OCI-LY3 (cell line): ENCODE results near the gene CELSR2.

Experiments used
- EZH2phosphoT487 ChIP-seq: fragments of 200-600 bp; shearing (Covaris generic); IDR thresholded peaks from 2 replicates; pipeline ENCODE4 v1.6.1; 2018; ENCODE audit warnings: antibody characterized with exemption, mixed run types, low read depth
- TF ChIP-seq, protein P1 (sequence below): fragments of 200-600, 300-600 bp; sonication (generic); IDR thresholded peaks from 2 replicates; pipeline ENCODE4 v1.5.1; 2014; ENCODE audit warnings: antibody characterized with exemption, low read length, low read depth

DNA sequence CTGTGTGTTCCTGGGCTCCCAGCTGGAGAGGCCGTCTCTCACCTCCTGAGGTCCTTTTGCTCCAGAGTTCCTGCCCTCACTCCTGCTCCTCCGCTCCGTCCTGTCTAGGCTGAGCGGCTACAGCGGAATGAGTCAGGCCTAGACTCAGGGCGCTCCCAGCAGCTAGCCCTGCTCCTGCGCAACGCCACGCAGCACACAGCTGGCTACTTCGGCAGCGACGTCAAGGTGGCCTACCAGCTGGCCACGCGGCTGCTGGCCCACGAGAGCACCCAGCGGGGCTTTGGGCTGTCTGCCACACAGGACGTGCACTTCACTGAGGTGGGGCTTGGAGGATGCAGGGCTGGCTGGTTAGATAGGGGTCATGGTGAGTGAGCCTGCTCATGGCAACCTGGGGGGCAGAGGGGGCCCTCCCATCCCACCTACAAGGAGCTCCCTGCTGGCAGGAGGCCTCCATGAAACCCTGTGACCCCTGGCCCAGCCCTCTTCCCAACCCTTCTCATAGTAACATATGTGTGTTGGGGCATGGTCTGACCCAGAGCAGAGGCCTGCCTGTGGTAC lies 18.5 kb downstream of the CELSR2 start:
- TF ChIP-seq, protein P1, sequence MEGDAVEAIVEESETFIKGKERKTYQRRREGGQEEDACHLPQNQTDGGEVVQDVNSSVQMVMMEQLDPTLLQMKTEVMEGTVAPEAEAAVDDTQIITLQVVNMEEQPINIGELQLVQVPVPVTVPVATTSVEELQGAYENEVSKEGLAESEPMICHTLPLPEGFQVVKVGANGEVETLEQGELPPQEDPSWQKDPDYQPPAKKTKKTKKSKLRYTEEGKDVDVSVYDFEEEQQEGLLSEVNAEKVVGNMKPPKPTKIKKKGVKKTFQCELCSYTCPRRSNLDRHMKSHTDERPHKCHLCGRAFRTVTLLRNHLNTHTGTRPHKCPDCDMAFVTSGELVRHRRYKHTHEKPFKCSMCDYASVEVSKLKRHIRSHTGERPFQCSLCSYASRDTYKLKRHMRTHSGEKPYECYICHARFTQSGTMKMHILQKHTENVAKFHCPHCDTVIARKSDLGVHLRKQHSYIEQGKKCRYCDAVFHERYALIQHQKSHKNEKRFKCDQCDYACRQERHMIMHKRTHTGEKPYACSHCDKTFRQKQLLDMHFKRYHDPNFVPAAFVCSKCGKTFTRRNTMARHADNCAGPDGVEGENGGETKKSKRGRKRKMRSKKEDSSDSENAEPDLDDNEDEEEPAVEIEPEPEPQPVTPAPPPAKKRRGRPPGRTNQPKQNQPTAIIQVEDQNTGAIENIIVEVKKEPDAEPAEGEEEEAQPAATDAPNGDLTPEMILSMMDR, result no peak
- no peak for TF ChIP-seq EZH2phosphoT487
